NCI-H1092 (cell line): ENCODE results near the gene FCHSD2.
"Not testable (repeated sequence)": the region's sequence is repeated elsewhere in the genome, so short reads cannot be mapped to it uniquely, and the experiment has no call there.

Experiments
- DNase-seq: peaks from one replicate; lab custom pipeline; 2025; lab: John Stamatoyannopoulos, UW

FCHSD2 gene

DNA sequence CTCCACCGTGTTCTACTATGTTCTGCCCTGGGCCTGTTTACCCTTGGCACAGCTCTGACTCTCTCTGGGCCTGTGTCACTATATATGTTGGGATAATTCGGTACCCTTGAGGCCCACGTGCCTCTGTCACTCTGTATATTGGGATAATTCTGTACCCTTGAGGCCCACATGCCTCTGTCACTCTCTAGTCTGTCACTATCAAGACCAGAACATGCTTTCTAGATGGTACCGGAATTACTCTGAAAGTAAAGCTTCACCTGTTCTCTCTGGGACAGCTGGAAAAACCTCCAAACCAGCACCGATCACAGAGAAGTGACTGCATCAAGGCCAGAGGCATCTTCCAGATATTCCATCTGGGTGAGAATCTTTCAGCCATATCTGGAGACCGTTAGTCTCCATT lies 9.3 kb upstream of the FCHSD2 start:
- DNase-seq, result no peak

GRCh38 chr11:73149105-73149504 lies 7.0 kb upstream of the FCHSD2 start:
- DNase-seq, result no peak

- no peak for DNase-seq
These were observed 5.9 kb upstream of the FCHSD2 start for GRCh38 chr11:73147771-73148681.

DNA sequence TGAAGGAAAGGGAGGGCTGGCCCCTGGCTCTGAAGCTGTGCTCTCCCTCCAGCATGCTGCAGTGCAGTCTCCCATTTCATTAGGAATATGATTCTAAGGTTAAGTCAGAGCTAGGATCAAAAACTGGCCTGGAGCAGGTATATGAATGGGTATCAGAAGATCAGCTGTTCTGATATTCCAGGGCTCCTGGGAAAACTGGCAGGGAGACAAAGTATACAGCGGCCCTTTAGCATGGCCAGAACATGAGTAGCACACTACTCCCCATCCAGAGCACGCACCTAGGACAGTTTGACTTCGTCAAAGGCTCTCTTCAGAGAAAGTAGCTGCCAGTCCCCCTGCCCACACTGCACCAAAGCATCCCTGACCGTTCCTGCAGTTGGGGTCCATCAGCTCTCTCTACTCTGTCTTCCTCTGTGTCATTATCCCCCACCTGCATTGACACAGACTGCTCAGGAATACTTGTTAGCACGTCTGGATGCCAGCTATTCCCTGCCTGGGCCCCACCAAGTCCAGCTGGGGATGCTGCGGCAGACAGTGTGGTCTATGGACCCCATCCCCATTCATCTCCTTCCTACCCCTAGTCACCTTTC lies 4.0 kb upstream of the FCHSD2 start:
- no peak for DNase-seq

GRCh38 chr11:73143126-73143838 lies 1.2 kb upstream of the FCHSD2 start:
- DNase-seq, result no peak

DNA sequence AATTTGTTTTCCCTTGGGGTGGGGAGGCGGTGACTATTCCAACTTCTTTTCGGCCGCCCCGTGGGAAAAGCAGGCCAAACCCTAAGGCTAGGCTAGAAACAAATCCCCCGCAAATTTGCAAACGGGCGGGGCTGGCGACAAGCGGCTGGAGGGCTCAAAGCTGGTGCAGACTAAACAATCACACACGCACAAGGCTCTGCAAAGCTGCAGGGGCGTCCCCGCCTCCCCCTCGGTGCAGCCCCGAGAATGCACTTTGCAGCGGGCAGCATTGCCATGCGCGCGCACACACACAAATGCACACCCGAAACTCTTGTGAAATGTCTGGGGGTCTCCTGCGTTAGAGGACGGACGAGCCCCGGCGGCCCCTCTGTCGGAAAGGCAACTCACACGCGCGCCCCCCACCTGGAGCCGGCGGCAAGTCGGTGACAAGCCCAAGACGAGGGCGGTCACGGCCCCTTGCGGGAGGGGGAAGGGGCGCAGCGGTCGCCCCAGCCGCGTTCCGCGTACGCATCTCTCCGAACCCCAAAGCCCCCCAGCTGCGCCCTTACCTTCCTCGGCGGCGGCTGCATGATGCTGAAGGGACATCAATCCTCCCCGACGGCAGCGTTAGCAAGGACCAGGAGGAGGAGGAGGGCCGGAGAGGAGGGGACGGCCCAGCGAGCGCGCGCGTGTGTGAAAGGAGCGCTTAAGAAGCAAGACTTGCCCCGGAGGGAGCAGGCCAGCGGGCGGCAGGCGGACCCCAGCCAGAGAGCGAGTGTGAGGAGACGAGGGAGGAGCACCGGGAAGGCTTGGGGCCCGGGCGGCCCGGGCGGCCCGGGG lies 600 bp downstream of the FCHSD2 start:
- peak; percentile 64 for DNase-seq

- peak; percentile 21 for DNase-seq
These were observed 1.1 kb downstream of the FCHSD2 start for GRCh38 chr11:73141031-73141308.

GRCh38 chr11:73140213-73141030 lies 1.7 kb downstream of the FCHSD2 start:
- DNase-seq, result peak; percentile 25

DNA sequence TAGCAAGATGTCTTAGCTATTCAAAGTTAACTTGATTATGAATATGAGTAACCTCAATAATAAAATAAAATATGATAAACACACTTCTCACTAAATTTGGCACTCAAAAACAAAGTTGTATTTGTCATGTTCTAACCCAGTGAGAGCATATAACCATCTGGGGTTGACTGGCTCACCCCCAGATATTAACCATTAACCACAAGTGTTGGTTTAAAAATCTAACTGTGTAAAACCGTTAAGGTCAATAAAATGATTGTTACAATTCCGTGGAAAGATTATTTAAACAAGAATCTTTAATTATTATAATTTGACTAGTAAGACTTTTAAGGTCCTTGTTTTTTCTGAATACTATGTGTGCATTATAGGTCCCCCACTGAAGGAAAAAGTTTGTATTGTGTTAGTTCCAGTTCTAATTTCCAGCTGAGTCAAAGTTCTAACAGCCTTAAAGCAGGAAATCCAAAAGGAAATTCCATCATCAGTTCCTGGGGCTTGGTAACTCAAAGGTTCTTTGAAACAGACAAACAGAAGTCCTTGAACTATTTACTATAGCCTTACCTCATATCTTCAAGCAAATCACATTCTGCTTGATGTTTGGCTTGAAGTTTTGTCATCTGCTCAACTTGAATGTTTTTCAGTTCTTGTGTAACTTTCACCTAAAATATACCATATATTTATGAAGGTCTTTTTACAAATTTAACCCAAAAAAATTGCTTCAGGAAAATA lies 2.5 kb downstream of the FCHSD2 start:
- no peak for DNase-seq

- DNase-seq, result no peak
These were observed 4.2 kb downstream of the FCHSD2 start for GRCh38 chr11:73137944-73138274.

GRCh38 chr11:73137262-73137943 lies 4.7 kb downstream of the FCHSD2 start:
- no peak for DNase-seq

- DNase-seq, result not testable (repeated sequence)
These were observed 5.4 kb downstream of the FCHSD2 start for GRCh38 chr11:73136722-73137121.

DNA sequence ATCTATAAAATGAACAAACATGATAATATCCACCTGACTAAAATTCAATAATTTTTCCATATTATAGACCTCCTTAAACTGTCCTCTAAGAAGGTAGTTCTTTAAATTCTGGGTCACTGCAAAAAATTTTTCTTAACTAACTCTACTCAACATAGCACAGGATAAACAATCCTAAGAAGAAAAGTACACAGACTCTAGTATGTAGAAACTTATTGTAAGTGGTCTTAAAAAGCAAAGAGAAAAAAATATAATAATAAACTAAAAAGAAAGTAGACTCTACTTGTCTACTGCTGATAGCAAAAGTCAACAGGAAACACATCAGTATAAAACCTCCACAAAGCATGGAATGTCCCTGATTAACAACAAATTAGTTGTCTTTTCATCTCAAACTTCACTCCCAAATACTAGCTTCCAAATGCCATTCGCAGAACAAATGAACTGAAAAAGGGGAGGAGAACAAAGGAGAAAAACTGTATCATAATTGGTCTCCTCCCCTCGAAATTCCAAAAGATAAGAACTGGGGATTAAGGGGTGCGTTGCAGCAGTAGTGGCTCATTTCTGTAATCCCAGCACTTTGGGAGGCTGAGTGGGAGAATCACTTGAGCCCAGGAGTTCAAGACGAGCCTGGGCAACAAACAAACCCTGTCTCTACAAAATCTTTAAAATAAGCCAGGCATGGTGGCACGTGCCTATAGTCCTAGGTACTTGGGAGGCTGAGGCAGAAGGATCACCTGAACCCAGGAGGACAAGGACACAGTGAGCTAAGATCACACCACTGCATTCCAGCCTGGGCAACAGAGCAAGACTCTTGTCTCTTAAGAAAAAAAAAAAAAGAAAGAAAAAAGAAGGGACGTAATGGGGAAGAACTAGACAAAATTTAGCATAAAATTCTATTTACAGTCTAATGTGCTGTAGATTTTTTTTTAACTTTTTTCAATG lies 6.5 kb downstream of the FCHSD2 start:
- DNase-seq, result no peak

DNA sequence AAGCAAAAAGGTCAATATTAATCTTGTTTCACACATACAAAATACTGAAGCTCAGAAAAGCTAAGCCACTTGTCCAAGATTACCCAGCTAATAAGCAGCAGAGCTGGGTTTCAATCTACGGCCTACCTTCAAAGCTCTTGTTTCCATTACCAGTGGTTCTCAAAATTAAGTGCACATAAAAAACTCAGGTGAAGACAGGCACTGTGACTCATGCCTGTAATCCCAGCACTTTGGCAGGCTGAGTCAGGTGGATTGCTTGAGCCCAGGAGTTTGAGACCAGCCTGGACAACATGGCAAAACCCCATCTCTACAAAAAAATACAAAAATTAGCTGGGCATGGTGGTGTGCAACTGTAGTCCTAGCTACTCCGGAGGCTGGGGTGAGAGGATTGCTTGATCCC lies 9.8 kb downstream of the FCHSD2 start:
- DNase-seq, result not testable (repeated sequence)

DNA sequence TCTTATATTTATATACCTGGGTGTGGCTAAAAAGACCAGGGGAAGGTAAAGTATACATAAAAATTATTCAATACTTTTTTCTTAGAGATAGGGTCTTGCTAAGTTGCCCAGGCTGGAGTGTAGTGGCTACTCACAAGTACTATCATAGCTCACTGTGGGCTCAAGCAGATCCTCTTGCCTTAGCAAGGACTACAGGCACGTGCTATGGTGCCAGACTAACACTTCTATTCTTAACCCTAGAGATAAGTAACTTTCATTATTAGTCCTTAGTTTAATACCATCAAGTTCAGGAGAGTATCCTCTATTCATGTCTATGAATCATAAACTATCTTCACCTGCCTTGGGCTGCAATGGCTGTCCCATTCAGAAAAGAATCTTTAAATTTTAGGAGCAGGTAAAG lies 11.9 kb downstream of the FCHSD2 start:
- no peak for DNase-seq

GRCh38 chr11:73129198-73129597 lies 12.9 kb downstream of the FCHSD2 start:
- DNase-seq, result no peak

DNA sequence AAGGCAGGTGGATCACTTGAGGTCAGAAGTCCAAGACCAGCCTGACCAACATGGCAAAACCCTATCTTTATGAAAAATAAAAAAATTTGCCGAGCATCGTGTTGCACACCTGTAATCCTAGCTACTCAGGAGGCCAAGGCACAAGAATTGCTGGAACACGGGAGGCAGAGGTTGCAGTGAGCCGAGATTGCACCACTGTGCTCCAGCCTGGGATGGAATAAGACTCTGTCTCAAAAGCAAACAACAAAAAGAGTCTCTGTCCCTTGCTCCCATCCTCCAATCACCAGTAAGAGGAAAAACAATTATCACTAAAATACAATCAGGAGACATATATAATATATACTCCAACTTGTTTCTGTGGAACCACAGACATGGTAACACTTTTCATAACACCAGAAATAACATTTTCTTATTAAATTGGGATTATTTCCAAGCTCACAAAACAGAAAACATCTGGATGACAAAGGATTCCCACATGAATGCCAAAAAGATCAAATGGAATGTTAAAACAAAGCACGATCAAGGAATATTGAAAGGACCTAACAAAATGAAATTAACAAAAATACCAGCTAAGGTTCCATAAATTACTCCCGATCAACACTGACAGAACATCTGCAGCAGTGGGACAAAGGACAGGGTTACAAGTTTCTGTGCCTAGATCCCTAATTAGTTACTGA lies 15.2 kb downstream of the FCHSD2 start:
- DNase-seq, result no peak

GRCh38 chr11:73124800-73125199 lies 17.3 kb downstream of the FCHSD2 start:
- no peak for DNase-seq

GRCh38 chr11:73123892-73124291 lies 18.2 kb downstream of the FCHSD2 start:
- not testable (repeated sequence) for DNase-seq
